Measurements from ENCODE around the gene FNDC11. TPM values are rescaled to one million over a fixed set of nuclear protein-coding genes. Genes with fewer than 3 reads are reported as not detected.

Gene FNDC11
- polyA plus RNA-seq, 2 of the 4 experiments (the other 2 are of a cell fraction), result 0.14 to 0.18 TPM

DNA sequence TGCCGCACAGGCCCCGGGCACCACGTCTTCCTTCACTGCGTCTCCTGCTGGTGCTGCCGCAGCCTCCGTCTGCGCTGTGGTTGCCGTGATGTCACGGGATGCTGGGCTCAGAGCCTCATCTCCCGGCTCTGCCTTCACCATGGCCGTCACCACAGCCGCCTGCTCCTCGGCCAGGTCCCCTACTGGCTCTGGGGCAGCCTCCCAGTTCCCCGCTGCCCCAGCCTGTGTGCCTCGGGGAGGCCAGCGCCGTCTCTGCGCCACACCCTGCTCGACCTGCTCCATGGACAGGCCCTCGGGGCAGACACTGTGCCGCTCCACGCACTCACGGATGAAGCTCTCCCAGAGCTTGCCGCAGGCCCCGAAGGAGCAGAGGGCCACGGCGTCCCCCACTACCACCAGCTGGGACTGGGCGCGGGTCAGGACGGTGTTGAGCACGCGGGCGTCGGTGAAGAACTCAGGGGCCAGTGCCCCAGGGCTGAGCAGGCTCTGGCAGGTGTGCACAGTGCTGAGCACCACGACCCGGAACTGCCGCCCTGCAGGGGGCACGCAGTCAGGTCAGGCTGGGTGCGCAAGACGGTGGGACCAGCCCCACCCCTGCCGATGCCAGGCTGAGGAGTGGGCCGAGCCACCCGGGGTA is 11.9 kb downstream of the FNDC11 start (continued):
- no peak for TF ChIP-seq HES2 (IDR thresholded peaks at IDR 0.05)

DNA sequence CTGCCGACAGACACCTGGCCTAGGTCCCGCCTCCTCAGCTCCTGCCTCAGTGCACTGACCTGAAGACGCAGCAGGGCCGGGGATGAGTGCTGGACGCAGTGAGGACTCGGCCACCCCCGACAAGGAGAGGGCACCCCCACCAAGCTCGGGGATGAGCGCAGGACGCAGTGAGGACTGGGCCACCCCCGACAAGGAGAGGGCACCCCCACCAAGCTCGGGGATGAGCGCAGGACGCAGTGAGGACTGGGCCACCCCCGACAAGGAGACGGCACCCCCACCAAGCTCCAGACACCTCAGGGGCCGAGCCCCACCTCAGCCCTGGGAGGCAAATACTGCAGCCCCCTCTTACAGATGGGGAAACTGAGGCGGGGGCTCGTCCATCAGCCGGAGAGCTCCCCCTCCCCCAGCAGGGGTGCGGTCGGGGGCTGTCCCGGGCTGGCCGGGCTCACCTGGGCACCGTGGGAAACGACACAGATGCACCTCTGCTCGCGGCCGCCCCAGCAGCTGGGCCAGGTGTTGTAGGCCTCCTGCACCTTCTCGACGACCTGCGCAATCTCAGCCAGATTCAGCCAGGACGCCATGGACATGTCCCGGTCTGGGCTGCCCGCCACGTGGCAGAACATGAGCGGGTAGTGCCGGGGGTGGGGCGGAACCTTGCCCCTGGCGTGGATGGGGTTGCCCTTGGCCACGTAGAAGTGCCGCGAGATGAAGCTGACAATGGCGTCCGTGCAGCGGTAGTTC is 12.6 kb downstream of the FNDC11 start:
- FAIRE-seq, result no peak

GRCh38 chr20:63567136-63567385 is 13.1 kb downstream of the FNDC11 start:
- TF ChIP-seq JUNB (IDR thresholded peaks at IDR 0.05) (no peak), RCOR1 (IDR thresholded peaks at IDR 0.05; ENCODE audit: low read depth, low read length) (no peak), CBX8 (IDR thresholded peaks at IDR 0.05) (no peak), RNF2 (IDR thresholded peaks at IDR 0.05; ENCODE audit: borderline replicate concordance, low read depth) (no peak), NR3C1 (IDR thresholded peaks at IDR 0.05) (no peak), RAD21 (conservative IDR thresholded peaks at IDR 0.05 in 1 of 2, IDR thresholded peaks at IDR 0.05 in 1 of 2) (no peak), JUN (IDR thresholded peaks at IDR 0.05) (no peak), CTCF (IDR thresholded peaks at IDR 0.05) (no peak), ZNF302 (CRISPR knock-in tag; IDR thresholded peaks at IDR 0.05) (no peak), RFX5 (IDR thresholded peaks at IDR 0.05) (no peak), HES2 (IDR thresholded peaks at IDR 0.05) (no peak), ATOH8 (CRISPR knock-in tag; IDR thresholded peaks at IDR 0.05; ENCODE audit: low read depth) (no peak), FOSL2 (IDR thresholded peaks at IDR 0.05) (no peak), FOSL2 (CRISPR knock-in tag; IDR thresholded peaks at IDR 0.05) (no peak), POLR2AphosphoS2 (conservative IDR thresholded peaks at IDR 0.05; ENCODE audit: low read length) (no peak), EHMT2 (IDR thresholded peaks at IDR 0.05; ENCODE audit: low read depth) (no peak), CEBPB (IDR thresholded peaks at IDR 0.05) (no peak)
- TF ChIP-seq, protein P1, sequence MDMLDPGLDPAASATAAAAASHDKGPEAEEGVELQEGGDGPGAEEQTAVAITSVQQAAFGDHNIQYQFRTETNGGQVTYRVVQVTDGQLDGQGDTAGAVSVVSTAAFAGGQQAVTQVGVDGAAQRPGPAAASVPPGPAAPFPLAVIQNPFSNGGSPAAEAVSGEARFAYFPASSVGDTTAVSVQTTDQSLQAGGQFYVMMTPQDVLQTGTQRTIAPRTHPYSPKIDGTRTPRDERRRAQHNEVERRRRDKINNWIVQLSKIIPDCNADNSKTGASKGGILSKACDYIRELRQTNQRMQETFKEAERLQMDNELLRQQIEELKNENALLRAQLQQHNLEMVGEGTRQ (IDR thresholded peaks at IDR 0.05), result no peak
- TF ChIP-seq, protein P2, sequence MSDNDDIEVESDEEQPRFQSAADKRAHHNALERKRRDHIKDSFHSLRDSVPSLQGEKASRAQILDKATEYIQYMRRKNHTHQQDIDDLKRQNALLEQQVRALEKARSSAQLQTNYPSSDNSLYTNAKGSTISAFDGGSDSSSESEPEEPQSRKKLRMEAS (IDR thresholded peaks at IDR 0.05), result no peak
- TF ChIP-seq, protein P3, sequence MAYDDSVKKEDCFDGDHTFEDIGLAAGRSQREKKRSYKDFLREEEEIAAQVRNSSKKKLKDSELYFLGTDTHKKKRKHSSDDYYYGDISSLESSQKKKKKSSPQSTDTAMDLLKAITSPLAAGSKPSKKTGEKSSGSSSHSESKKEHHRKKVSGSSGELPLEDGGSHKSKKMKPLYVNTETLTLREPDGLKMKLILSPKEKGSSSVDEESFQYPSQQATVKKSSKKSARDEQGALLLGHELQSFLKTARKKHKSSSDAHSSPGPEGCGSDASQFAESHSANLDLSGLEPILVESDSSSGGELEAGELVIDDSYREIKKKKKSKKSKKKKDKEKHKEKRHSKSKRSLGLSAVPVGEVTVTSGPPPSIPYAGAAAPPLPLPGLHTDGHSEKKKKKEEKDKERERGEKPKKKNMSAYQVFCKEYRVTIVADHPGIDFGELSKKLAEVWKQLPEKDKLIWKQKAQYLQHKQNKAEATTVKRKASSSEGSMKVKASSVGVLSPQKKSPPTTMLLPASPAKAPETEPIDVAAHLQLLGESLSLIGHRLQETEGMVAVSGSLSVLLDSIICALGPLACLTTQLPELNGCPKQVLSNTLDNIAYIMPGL (CRISPR knock-in tag; IDR thresholded peaks at IDR 0.05; ENCODE audit: borderline replicate concordance), result no peak
- TF ChIP-seq, protein P4, sequence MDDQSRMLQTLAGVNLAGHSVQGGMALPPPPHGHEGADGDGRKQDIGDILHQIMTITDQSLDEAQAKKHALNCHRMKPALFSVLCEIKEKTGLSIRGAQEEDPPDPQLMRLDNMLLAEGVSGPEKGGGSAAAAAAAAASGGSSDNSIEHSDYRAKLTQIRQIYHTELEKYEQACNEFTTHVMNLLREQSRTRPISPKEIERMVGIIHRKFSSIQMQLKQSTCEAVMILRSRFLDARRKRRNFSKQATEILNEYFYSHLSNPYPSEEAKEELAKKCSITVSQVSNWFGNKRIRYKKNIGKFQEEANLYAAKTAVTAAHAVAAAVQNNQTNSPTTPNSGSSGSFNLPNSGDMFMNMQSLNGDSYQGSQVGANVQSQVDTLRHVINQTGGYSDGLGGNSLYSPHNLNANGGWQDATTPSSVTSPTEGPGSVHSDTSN (IDR thresholded peaks at IDR 0.05), result no peak
- 95% methylated on average over 21 of the region's 22 CpGs for WGBS (ENCODE audit: missing lambda C conversion rate)
- Histone ChIP-seq H3K4me2 (no peak overlapping the region), H3K4me3 (no peak overlapping the region), H3K27ac (no peak overlapping the region), H3K4me1 (no peaks in the 10 kb centered on the region), H3K9me3 (no peaks in the 10 kb centered on the region)
- FAIRE-seq, result no peak
- ChIA-PET CTCF (interaction anchor here (1.2 to 7.6 kb wide), 3 partner anchors 14 to 414 kb away, joined by 3 to 49 read pairs (median 4); partner anchors contain the start of genes PRPF6 and PTK6), POLR2A (no interaction called here)
- no peak for DNase-seq (ENCODE audit: low read depth in 1 of 2, low spot score in 1 of 2)
- no peak for ATAC-seq

More for the DNA sequence above, 12.6 kb downstream of the FNDC11 start:
- no peak for DNase-seq (ENCODE audit: low read depth in 1 of 2, low spot score in 1 of 2)
- ChIA-PET CTCF (interaction anchor here (1.0 to 7.6 kb wide), 4 partner anchors 14 to 414 kb away, joined by 3 to 49 read pairs (median 4); partner anchors contain the start of genes PRPF6, PTK6 and SRMS), POLR2A (no interaction called here)
- H3K4me1 ChIP-seq, result no peaks in the 10 kb centered on the region
- H3K4me3 ChIP-seq, result no peak overlapping the region
- no peak overlapping the region for H3K27ac ChIP-seq
- peak; percentile 41 to 63; a peak in 5 of 6 replicates for ATAC-seq
- H3K9me3 ChIP-seq, result no peaks in the 10 kb centered on the region
- H3K4me2 ChIP-seq, result no peak overlapping the region
- TF ChIP-seq POLR2A (IDR thresholded peaks at IDR 0.05; ENCODE audit: low read length) (no peak), NPAS2 (CRISPR knock-in tag; IDR thresholded peaks at IDR 0.05; ENCODE audit: borderline replicate concordance) (no peak), BHLHE40 (IDR thresholded peaks at IDR 0.05; ENCODE audit: low read depth, low read length) (no peak), HES2 (IDR thresholded peaks at IDR 0.05) (no peak), FOSL2 (IDR thresholded peaks at IDR 0.05) (no peak), FOSL2 (CRISPR knock-in tag; IDR thresholded peaks at IDR 0.05) (no peak), ZC3H11A (IDR thresholded peaks at IDR 0.05) (no peak), JUN (IDR thresholded peaks at IDR 0.05) (no peak), ESRRA (IDR thresholded peaks at IDR 0.05; ENCODE audit: borderline replicate concordance, low read length) (no peak), RFX5 (IDR thresholded peaks at IDR 0.05) (no peak), HDAC2 (IDR thresholded peaks at IDR 0.05) (no peak), NR3C1 (IDR thresholded peaks at IDR 0.05) (no peak), PHF8 (IDR thresholded peaks at IDR 0.05; ENCODE audit: borderline replicate concordance, low read depth) (no peak)
- WGBS (ENCODE audit: missing lambda C conversion rate), result 89% methylated on average over 29 of the region's 46 CpGs
